Endothelial cell of umbilical vein (primary cell): Measurements from ENCODE around the gene GPR61. TPM values are rescaled to one million over a fixed set of nuclear protein-coding genes. Genes with fewer than 3 reads are reported as not detected.

Experiments
- BruUV-seq: library from RNA; stranded (reverse); fragments of 400-500 nt; replicated peaks from 2 replicates; lab custom pipeline; 2021; lab: Mats Ljungman, UMichigan
- CTCF ChIA-PET: fragments of 300-600, 350-600 bp; sonication (Branson Sonifier 250); formaldehyde crosslinking; loops from one replicate; lab custom pipeline; 2021; ENCODE audit warnings: antibody characterized with exemption, inconsistent platforms; lab: Charles Lee
- POLR2A ChIA-PET: fragments of 300-600, 350-600 bp; sonication (Branson Sonifier 250); formaldehyde crosslinking; loops from one replicate; lab custom pipeline; 2021; ENCODE audit warnings: antibody characterized with exemption, inconsistent platforms; lab: Charles Lee
- DNase-seq: peaks from one replicate; pipeline ENCODE4 v3.0.0-alpha.2; 2011; ENCODE audit warnings: low read depth, low spot score
- FAIRE-seq: peaks from 2 replicates; lab custom pipeline; 2011; peaks lifted over from hg19 to GRCh38; lab: Jason Lieb, UNC
- H2AFZ ChIP-seq: 2 replicates; pipeline ENCODE4 v1.6.0; 2012; ENCODE audit warnings: low read depth, low read length, control low read depth, inconsistent platforms
- H3K27ac ChIP-seq: 2 replicates; pipeline ENCODE4 v1.5.1; 2011; ENCODE audit warnings: low read depth, mild to moderate bottlenecking, control low read depth, low read length, moderate library complexity; ENCODE audit not compliant: insufficient read depth
- H3K27me3 ChIP-seq, 2 experiments: 2 replicates each; pipeline versions ENCODE4 v1.6.0 to v1.6.1; 2011; ENCODE audit warnings: low read length in 2 of 2, mixed read lengths in 1 of 2; ENCODE audit not compliant: control insufficient read depth in 2 of 2, insufficient read depth in 2 of 2
- H3K36me3 ChIP-seq, 2 experiments: 2 replicates in 1 of 2; 3 replicates in 1 of 2; pipeline ENCODE4 v1.5.1; 2011; ENCODE audit warnings: low read length in 2 of 2, mild to moderate bottlenecking in 1 of 2, moderate library complexity in 1 of 2; ENCODE audit not compliant: control insufficient read depth in 2 of 2, insufficient read depth in 2 of 2; ENCODE audit errors: extremely low read depth in 1 of 2
- H3K4me1 ChIP-seq: 3 replicates; pipeline ENCODE4 v1.5.1; 2011; ENCODE audit warnings: mild to moderate bottlenecking, low read length; ENCODE audit not compliant: control insufficient read depth, insufficient read depth; ENCODE audit errors: extremely low read depth
- H3K4me2 ChIP-seq: 2 replicates; pipeline ENCODE4 v1.6.1; 2011; ENCODE audit warnings: low read length, control low read depth, mixed read lengths; ENCODE audit not compliant: insufficient read depth
- H3K4me3 ChIP-seq, 3 experiments: fragments of 200-600 bp in 1 of 3; sonication (generic), shearing (Covaris generic) in 1 of 3; replicated peaks in 1 of 3; 2 replicates each; pipeline ENCODE4 v1.5.1; 2011 to 2016; ENCODE audit warnings: control low read depth in 3 of 3, low read length in 3 of 3, mild to moderate bottlenecking in 2 of 3, inconsistent platforms in 1 of 3, low read depth in 1 of 3, moderate library complexity in 1 of 3; ENCODE audit not compliant: insufficient read depth in 1 of 3
- H3K79me2 ChIP-seq: 2 replicates; pipeline ENCODE4 v1.6.0; 2012; ENCODE audit warnings: low read length, inconsistent platforms; ENCODE audit not compliant: control insufficient read depth, insufficient read depth
- H3K9ac ChIP-seq: replicated peaks from 2 replicates; pipeline ENCODE3; 2011; ENCODE audit warnings: low read length, control low read depth; ENCODE audit not compliant: insufficient read depth; ENCODE audit errors: extremely low read depth
- H3K9me1 ChIP-seq: replicated peaks from 3 replicates; pipeline ENCODE4 v1.6.0; 2011; ENCODE audit warnings: mild to moderate bottlenecking, low read length; ENCODE audit not compliant: control insufficient read depth, insufficient read depth; ENCODE audit errors: extremely low read depth
- H3K9me3 ChIP-seq: replicated peaks from 2 replicates; pipeline ENCODE4 v1.5.1; 2012; ENCODE audit warnings: low read length, inconsistent platforms; ENCODE audit not compliant: control insufficient read depth, insufficient read depth
- H4K20me1 ChIP-seq: replicated peaks from 2 replicates; pipeline ENCODE3; 2011; ENCODE audit warnings: mild to moderate bottlenecking, low read length; ENCODE audit not compliant: control insufficient read depth, insufficient read depth; ENCODE audit errors: extremely low read depth
- CTCF ChIP-seq, 2 donors: IDR thresholded peaks; 1 replicate in 1 of 2; 2 replicates in 1 of 2; pipeline ENCODE4 v1.5.1; 2011; ENCODE audit warnings: low read length in 2 of 2, mild to moderate bottlenecking in 2 of 2, moderate library complexity in 2 of 2, control low read depth in 1 of 2, inconsistent platforms in 1 of 2, low read depth in 1 of 2; ENCODE audit not compliant: insufficient read depth in 1 of 2; ENCODE audit errors: extremely low read depth in 1 of 2
- FOS ChIP-seq: IDR thresholded peaks from 2 replicates; pipeline ENCODE4 v1.6.1; 2011; ENCODE audit warnings: mild to moderate bottlenecking, low read length, moderate library complexity, borderline replicate concordance; ENCODE audit not compliant: insufficient read depth
- JUN ChIP-seq: IDR thresholded peaks from 2 replicates; pipeline ENCODE4 v1.6.1; 2011; ENCODE audit warnings: borderline replicate concordance, low read depth; ENCODE audit not compliant: insufficient read length, insufficient read depth
- MAX ChIP-seq: IDR thresholded peaks from 2 replicates; pipeline ENCODE4 v1.6.1; 2011; ENCODE audit not compliant: insufficient read depth, insufficient read length
- dilution Hi-C: fragments of 300-500 bp; cut with MboI; formaldehyde crosslinking; loops from one replicate; pipeline ENCODE4 v1.15.0; 2019; ENCODE audit warnings: low sequenced_read_pairs; ENCODE audit not compliant: extremely low pct_ligation_motif_present
- intact Hi-C: fragments of 100-400 bp; cut with micrococcal nuclease; formaldehyde crosslinking; loops from one replicate; pipeline ENCODE4 v1.10.0; 2022
- polyA plus RNA-seq, 4 experiments: library from polyadenylated mRNA; depleted of rRNA in 3 of 4; stranded (reverse) in 3 of 4; unstranded in 1 of 4; fragments of >200 nt; gene quantifications; 2 replicates each; pipeline versions ENCODE4 v1.2.1 to v1.2.3, GENCODE V29; 2011 to 2012; ENCODE audit warnings: missing spikeins in 1 of 4
- total RNA-seq: library from RNA; stranded (reverse); gene quantifications from 2 replicates; pipeline ENCODE4 v1.2.3, GENCODE V29; 2021

Gene GPR61
- total and polyA plus RNA-seq, 2 donors (not counting 3 experiments of a cell fraction or from before 2014, with no cell fraction given): not detected

- no peak overlapping the region for H2AFZ ChIP-seq
- FAIRE-seq: peak; percentile 77
- H3K4me3 ChIP-seq: no peak overlapping the region
Measured at GRCh38 chr1:109499661-109500536, 39.8 kb upstream of the GPR61 start.

More at GRCh38 chr1:109499661-109500536, 39.8 kb upstream of the GPR61 start:
- dilution Hi-C loops: no loop called here
- Histone ChIP-seq H4K20me1 (no peaks in the 10 kb centered on the region), H3K4me2 (no peak overlapping the region), H3K9me1 (no peaks in the 10 kb centered on the region), H3K27ac (no peak overlapping the region), H3K79me2 (peaks cover 2% of the 10 kb centered on the region), H3K9me3 (no peaks in the 10 kb centered on the region), H3K27me3 (no peaks in the 10 kb centered on the region), H3K9ac (no peak overlapping the region), H3K4me1 (peaks cover 7% of the 10 kb centered on the region), H3K36me3 (peaks cover 2 to 7% of the 10 kb centered on the region in 2 experiments)
- intact Hi-C loops: loop anchor here (5.0 kb wide), 2 partner anchors 142 to 242 kb away; partner anchors contain the start of gene GSTM3
- DNase-seq: peak; percentile 28
- TF ChIP-seq JUN: no peak
- peak; percentile 51 to 60 for TF ChIP-seq CTCF (IDR thresholded peaks at IDR 0.05; ENCODE audit: extremely low read depth in 1 of 2, insufficient read depth in 1 of 2, low read depth in 1 of 2, low read length in 2 of 2)
- TF ChIP-seq FOS: peak; percentile 41
- no peak for TF ChIP-seq MAX
- ChIA-PET POLR2A (no interaction called here), CTCF (interaction anchor here (1.5 to 23.0 kb wide), 10 partner anchors 8 to 140 kb away, joined by 4 to 955 read pairs (median 8); partner anchors contain the start of genes AMIGO1, ATXN7L2 and GPR61)
- no TSS peak for BruUV-seq
